Astrocyte (in vitro differentiated cells and primary cell): ENCODE measurements around the gene CLK4.

ENCODE experiments used
- CTCF ChIP-seq: IDR thresholded peaks from 2 replicates; pipeline ENCODE4 v1.5.1; 2011; ENCODE audit warnings: low read depth, mild to moderate bottlenecking, inconsistent platforms, low read length, moderate library complexity; ENCODE audit not compliant: insufficient read depth
- EZH2 ChIP-seq: IDR thresholded peaks from 2 replicates; pipeline ENCODE4 v1.6.1; 2012; ENCODE audit warnings: mild to moderate bottlenecking, low read length, inconsistent platforms; ENCODE audit not compliant: insufficient read depth

GRCh38 chr5:178577376-178577839, 49.4 kb downstream of the CLK4 start:
- TF ChIP-seq EZH2 (no peak), CTCF (no peak)
